Femur (tissue), 1 donor: ENCODE results near the gene NECAB2.
A peak's percentile ranks its signal among the peaks of the same experiment; 100 is the strongest.

ENCODE experiments used
- DNase-seq: peaks from one replicate; pipeline ENCODE4 v3.0.0-alpha.2; 2017

NECAB2 gene

DNA sequence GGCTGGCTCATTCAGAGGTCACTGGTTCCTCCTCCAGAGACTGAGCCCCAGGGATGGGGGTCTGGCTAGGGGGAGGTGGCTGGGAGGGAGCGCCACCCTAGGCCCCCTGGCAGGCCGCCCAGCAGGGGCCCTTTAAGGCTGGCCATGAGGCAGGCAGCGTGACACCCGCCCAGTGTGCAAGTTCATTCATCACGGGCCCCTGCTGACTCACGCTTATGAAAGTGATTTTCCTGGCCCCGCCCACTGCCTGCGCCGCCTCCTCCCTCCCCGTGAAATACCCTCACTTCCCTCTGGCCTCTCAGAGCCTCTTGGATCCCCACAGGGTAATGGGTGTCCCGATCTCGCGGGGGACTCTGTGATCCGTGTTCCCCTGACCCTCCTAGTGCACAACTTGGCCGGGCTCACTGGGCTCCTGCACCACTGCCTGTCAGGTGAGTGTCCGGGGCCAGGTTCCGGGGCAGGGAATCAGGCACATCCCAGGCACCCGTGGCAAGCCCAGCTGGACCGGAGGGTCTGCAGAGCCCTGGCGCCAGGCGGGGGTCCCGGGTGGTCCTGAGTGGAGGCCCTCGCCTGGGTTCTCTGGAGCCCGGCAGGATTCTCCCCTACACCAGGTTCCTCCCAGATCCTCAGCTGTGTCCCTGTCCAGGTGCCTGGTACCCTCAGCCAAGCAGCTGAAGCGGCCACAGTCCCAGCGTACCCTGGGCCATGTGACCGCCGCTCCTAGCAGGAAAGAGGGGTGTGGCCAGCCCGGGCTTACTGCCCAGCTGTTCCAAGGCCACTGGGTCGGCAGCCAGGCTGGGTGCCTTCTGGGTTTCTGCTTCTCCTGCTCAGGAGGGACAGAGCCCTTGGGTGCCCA is 14.9 kb upstream of the NECAB2 start, which contains the start of gene OSGIN1:
Gene OSGIN1 (plus strand): TSS at position 301 of the 856 bp plus-strand sequence. CDS start 4,432 bp downstream, outside the sequence.
- peak; percentile 90 for DNase-seq

- DNase-seq: no peak
Measured at GRCh38 chr16:83953796-83954576, 14.1 kb upstream of the NECAB2 start.

GRCh38 chr16:83954577-83955016 is 13.4 kb upstream of the NECAB2 start:
- DNase-seq: no peak

GRCh38 chr16:83955218-83956130 is 12.6 kb upstream of the NECAB2 start:
- DNase-seq: peak; percentile 48

DNA sequence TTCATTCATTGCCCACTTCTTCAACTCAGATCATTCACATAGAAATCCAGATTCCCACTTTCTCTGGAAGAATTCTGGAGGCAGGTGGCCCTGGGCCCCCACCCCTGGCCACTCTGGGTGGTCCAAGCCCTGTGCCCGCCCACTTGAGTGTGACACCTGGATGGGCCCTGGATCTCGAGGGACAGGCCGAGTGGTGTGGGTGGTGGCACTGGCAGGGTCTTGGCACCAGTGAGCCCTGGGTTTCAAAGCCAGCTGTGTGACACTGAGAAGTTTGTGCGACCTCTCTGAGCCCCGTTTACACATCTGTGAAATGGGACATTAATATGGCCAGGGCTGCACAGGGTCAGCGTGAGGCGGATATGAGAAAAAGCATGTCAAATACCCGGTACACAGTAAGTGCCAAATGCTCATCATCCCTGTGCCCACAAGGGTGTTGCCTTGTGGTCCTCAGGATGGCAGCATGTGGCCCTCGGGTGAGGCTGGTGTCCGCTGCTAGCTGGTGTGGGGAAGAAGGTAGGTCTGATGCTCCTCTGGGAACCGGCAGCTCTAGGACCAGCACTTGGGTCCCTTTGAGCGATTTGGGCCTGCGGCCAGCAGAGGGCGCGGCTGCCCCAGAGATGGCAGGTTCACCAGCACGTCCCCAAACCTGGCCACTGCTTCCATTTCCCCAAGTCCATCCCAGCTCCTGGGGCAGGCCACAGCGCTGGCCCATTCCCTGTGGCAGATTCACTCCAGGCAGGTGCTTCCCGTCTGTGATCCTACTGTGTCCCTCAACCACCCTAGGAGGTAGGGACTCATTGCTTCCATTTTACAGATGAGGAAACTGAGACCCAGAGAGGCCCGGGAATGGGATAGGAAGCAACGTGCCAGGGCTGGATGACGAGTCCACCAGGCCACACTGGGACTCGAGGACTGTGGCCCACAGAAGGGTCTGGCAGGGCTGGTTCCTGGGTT is 11.4 kb upstream of the NECAB2 start:
- DNase-seq: peak; percentile 85

DNA sequence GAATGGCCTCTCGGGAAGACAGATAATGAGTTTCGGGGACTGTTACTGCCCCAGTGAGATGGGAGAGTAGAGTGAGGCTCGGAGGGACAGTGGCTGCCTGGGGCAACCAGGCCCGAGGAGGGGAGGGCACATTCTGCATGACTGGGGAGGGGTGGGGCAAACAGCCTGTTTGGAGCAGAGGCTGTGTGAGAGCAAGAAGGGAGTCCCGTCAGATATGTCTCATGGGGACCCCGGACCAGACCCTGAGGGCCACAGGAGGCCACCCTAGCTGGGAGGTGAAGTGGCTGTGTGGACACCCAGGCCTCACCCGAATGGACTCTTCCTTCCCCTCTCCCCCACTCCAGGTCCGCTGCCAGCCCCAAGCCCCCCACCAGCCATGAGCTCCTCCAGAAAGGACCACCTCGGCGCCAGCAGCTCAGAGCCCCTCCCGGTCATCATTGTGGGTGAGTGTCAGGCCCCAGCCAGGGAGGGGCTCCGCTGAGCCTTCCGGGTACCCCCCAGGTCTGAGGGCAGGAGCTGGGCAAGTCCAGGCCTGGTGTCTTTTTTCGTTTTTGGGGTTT is 10.7 kb upstream of the NECAB2 start:
- DNase-seq: no peak

DNA sequence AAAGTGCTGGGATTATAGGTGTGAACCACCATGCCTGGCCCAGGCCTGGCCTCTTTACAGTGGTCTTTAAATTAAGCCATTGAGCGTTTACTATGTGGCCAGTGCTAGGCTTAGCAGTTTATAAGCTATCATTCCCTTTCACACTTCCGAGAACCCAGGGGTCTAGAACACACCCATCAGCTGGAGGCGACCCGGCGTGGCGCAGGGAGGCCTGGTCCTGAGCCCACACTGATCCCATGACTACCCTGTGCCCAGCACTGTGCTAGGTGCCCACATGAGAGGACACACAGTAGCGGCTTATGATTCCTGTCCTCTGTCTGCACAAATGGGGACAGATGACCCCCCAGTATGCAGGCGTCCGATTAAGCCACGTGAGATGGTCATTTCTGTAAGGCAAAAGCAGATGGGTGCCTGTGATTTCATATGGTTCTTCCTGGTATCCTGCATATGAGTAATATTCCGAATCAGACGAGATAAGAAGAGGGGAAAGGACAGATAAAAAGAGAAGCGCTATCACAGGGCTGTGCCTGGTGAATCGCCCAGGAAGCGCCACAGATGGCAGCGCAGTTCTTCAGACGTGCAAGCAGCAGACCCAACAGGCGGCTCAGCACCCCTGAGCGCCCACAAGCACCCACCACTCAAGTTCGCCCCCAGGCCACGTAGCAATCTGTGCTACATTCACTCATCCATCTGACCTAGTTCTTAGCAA is 9.8 kb upstream of the NECAB2 start:
- DNase-seq: no peak

DNA sequence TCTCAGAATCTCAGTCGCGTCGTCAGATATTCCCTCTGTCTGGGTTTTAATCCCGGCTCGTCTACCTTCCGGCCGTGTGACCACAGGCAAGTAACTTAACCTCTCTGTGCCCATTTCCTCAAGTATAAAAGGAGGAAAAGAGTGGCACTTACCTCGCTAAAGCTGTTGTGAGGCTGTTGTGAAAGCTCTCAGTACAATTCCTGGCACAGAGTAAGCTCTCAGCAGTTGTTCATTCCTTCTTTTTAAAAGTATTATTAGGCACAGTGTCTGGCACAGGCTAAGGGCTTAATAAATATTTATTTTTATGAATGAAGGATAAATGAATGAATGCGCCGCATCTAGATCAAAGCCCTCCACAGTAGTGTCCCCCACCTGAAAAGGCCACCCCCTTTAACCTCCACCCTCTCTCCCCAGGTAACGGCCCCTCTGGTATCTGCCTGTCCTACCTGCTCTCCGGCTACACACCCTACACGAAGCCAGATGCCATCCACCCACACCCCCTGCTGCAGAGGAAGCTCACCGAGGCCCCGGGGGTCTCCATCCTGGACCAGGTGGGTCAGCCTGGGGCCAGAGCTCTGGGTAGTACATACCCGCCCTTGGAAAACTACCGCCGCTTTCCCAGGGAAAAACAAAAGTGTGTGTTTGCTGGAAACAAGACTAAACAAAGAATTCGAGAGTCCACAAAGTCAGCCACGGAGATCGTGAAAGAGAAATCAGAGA is 9.0 kb upstream of the NECAB2 start:
- DNase-seq: no peak

DNA sequence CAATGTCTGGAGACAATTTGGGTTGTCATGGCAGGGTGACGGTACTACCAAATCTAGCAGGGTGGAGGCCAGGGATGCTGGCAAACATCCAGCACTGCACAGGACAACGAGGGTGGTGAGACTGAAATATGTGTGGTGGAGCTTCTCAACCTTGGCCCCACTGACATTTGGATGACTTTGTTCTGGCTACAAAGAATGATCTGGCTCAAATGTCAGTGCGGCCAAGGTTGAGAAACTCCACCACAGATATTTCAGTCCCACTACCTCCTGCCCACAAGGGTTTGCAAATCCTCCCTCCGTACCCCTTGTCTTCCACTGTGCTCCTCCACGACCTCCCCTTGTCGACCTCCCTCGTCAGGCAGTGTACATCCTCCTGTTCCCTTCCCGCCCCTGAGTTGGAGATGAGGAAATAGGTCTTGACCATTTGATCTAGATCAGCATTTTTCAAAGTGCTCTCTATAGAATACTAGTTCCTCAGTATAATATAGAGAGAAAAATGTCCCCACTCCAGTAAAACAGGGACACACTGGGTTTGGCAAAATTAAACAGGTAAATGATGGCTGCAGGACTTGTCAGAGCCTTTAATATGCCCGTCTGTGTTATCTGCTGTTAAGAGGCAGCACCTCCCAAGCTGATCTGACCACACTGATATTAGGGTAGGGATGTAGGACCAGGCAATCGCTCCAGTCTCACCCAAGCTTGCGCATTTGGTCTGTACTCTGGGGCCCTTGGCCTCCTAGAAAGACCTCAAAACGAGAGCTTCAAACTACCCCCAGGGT is 8.2 kb upstream of the NECAB2 start:
- no peak for DNase-seq

DNA sequence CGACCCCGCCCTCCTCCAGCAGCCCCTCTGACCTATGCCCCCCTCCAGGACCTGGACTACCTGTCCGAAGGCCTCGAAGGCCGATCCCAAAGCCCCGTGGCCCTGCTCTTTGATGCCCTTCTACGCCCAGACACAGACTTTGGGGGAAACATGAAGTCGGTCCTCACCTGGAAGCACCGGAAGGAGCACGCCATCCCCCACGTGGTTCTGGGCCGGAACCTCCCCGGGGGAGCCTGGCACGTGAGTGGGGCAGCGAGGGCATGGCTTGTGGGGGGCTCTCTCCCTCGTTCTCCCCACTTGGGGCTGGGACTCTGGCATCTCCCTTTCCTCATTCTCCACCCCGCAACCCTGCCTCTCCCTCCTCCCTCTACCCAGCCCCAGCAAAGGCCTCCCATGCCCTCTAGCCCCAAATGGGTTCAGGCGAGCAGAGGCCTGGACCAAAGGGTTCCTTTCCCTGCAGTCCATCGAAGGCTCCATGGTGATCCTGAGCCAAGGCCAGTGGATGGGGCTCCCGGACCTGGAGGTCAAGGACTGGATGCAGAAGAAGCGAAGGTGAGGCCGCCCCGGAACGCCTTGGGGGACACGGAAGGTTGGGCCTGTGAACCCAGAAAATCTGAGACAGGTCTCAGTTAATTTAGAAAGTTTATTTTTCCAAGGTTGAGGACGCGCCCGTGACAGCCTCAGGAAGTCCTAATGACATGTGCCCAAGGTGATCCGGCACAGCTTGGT is 7.4 kb upstream of the NECAB2 start:
- DNase-seq: no peak

GRCh38 chr16:83961591-83961990 is 6.5 kb upstream of the NECAB2 start:
- DNase-seq: no peak

GRCh38 chr16:83963277-83964119 is 4.5 kb upstream of the NECAB2 start:
- DNase-seq: no peak

DNA sequence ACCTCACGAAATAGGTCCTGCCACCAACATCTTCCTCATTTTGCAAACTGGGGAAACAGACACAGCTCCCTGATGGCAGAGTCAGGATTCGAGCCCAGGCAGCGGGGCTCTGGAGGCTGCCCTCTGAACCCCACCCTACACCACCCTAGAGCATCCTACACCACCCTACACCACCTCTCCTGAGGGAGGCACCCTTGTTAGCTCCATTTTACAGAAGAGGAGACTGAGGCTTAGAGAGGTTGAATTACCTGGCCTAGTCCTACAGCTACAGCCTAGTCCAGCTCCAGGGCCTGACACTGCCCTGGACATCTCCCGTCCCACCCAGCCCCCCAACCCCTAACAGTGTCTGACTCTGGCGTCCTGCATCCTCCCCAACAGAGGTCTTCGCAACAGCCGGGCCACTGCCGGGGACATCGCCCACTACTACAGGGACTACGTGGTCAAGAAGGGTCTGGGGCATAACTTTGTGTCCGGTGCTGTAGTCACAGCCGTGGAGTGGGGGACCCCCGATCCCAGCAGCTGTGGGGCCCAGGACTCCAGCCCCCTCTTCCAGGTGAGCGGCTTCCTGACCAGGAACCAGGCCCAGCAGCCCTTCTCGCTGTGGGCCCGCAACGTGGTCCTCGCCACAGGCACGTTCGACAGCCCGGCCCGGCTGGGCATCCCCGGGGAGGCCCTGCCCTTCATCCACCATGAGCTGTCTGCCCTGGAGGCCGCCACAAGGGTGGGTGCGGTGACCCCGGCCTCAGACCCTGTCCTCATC is 3.2 kb upstream of the NECAB2 start:
- no peak for DNase-seq

- no peak for DNase-seq
Measured at GRCh38 chr16:83965444-83966152, 2.4 kb upstream of the NECAB2 start.

DNA sequence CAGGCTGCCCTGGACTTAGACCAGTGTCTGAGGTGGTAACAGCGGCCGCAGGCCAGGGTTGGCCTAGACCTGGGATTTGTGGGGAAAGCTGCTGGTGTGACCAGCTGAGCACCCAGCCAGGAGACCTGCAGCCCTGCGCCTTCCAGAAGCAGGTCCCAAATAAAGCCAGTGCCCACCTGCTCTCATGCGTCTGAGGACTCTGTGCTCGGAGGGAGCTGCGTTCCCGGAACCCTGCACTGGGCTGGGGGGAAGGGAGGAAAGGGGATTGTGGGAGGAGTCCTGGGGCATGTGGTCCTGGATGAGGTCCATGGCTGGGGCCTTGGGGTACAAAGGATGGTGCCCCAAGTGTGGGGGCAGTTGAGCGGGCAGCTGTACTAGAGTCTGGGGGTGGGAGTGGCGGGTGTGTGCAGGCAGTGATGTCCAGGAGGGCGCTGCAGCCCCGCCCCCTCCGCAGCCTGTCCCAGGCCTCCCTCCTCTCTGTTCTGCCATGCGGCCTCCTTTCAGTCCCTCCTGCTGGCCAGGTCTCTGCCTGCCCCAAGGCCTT is 1.8 kb upstream of the NECAB2 start:
- DNase-seq: no peak

DNA sequence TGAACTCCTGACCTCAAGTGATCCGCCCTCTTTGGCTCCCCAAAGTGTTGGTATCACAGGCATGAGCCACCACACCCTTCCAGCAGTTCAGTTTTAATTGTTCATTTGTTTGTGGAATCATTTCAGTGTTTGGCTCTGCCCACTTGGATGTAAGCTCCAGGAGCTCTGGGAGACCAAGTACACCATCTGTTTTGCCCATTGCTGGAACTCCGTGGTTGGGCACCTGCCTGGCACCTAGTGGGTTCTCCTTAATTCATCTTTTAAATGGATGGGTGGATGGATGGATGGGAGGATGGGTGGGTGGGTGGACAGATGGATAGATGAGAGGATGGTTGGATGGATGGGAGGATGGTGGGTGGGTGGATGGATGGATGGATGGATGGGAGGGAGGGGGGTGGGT is 953 bp upstream of the NECAB2 start:
- DNase-seq: no peak
